HUES48 (cell line): Measurements from ENCODE around the gene ATP8B4.

Experiments used
- H3K27ac ChIP-seq: one replicate; pipeline ENCODE4 v1.7.0; 2013; ENCODE audit warnings: low read depth, low read length, inconsistent platforms
- H3K27me3 ChIP-seq: 2 replicates; pipeline ENCODE4 v1.6.1; 2013; ENCODE audit warnings: mild to moderate bottlenecking, low read length; ENCODE audit not compliant: control insufficient read depth, insufficient read depth
- H3K36me3 ChIP-seq: 2 replicates; pipeline ENCODE4 v1.6.1; 2013; ENCODE audit warnings: low read length; ENCODE audit not compliant: control insufficient read depth, insufficient read depth
- H3K4me1 ChIP-seq: 2 replicates; pipeline ENCODE4 v1.6.1; 2013; ENCODE audit warnings: mild to moderate bottlenecking, low read length; ENCODE audit not compliant: control insufficient read depth, insufficient read depth
- H3K4me3 ChIP-seq: 2 replicates; pipeline ENCODE4 v1.5.1; 2013; ENCODE audit warnings: mild to moderate bottlenecking, low read depth, low read length
- H3K9ac ChIP-seq: 2 replicates; pipeline ENCODE4 v1.6.1; 2013; ENCODE audit warnings: mild to moderate bottlenecking, low read depth, low read length, moderate library complexity
- H3K9me3 ChIP-seq: 2 replicates; pipeline ENCODE4 v1.6.1; 2013; ENCODE audit warnings: low read length; ENCODE audit not compliant: control insufficient read depth, insufficient read depth

The ATP8B4 gene

DNA sequence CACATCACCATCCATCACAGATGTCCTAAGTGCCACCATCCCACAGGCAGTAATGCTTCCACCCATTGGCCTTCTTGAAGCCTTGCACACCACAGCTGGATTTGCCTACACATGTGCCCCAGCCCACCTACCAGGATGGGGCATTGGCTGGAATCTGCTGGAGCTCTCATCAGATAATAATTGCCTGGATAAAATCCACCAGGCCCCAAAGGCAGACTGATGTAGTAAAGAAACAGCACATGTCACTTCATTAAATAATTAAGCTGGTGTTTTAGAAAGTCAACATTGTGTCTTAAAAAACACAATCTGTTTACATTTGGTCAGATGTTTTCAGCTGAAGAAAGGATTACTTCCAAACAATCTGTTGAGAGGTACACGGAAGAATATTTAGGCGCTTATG, 229.5 kb downstream of the ATP8B4 start:
- Histone ChIP-seq H3K27ac (no peak overlapping the region), H3K27me3 (no peaks in the 10 kb centered on the region), H3K4me1 (no peaks in the 10 kb centered on the region), H3K4me3 (no peak overlapping the region), H3K9ac (no peak overlapping the region), H3K9me3 (no peaks in the 10 kb centered on the region), H3K36me3 (no peaks in the 10 kb centered on the region)

DNA sequence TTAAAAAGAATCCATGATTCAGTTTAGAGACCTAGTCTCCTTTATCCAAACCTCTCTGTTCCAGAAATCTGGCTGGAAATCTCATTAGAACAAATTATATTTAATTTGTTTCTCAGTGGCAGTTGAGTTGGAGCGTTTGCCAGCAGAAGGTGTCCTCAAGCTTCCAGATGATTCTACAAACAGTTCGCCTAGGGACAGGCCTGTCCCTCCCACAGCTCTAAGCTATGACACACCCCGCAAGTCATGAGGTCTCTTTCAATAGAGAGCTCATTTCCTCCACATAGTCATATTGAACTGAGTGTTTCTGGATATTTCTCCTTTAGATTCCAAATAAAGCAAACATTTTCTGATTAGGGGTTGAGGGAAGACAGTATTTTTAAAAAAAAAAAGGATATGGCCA, 230.3 kb downstream of the ATP8B4 start:
- no peak overlapping the region for H3K9ac ChIP-seq
- no peaks in the 10 kb centered on the region for H3K27me3 ChIP-seq
- H3K27ac ChIP-seq = no peak overlapping the region
- H3K4me1 ChIP-seq = peaks cover 5% of the 10 kb centered on the region; the same call in 1 of the 2 replicates
- H3K36me3 ChIP-seq = no peaks in the 10 kb centered on the region
- H3K9me3 ChIP-seq = no peaks in the 10 kb centered on the region
- no peak overlapping the region for H3K4me3 ChIP-seq

DNA sequence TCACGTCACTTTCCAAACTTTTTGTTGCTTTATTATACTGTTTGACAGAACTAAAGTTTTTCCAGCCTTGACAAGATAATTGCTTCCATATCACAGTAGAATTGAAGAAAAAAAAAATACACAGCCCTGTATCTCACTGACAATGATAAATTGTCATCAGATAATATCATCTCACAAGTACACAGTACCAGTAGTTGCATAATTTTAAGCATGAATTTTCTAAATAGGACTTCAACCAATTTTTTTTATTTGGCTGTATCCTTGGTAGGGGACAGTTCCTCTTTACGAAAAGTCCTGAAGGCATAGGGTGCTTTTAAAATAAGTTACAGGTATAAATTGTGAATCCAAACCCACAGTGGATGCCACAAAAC, 230.7 kb downstream of the ATP8B4 start:
- Histone ChIP-seq H3K27me3 (no peaks in the 10 kb centered on the region), H3K36me3 (no peaks in the 10 kb centered on the region), H3K27ac (no peak overlapping the region), H3K4me3 (no peak overlapping the region), H3K4me1 (peaks cover 10% of the 10 kb centered on the region; the same call in 1 of the 2 replicates), H3K9me3 (no peaks in the 10 kb centered on the region), H3K9ac (no peak overlapping the region)

DNA sequence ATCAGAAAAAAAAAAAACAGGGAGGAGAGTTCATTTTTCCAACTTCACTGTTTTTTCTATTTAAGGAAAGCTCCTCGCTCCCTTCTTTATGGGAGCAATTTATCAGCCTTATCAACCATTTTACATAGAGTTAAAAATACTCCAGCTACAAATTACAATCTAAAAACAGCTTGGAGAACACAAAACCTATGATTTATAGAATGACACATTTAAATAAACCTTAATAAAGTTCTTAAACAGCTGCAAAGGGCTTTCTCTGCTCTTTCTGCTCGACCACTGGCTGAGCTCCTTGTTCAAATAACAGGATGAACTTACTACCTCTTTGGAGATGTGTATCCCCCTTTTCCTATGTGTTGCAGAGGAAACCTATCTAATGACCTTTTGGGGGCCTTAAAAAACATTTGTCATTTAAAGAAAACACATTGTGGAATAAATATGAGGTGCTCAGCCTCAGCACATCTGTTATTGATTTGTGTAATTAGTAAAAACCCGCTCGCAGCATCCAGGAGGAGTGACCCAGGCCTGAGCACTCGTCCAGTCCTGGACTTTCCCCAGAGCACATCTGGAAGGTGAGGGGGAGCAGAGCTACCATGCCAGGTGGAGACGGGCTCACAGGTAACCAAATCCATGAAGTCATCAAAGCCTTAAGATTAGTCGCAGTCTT, 231.2 kb downstream of the ATP8B4 start:
- Histone ChIP-seq H3K4me1 (peaks cover 13% of the 10 kb centered on the region; the same call in 1 of the 2 replicates), H3K27me3 (no peaks in the 10 kb centered on the region), H3K4me3 (no peak overlapping the region), H3K36me3 (no peaks in the 10 kb centered on the region), H3K9ac (no peak overlapping the region), H3K27ac (no peak overlapping the region), H3K9me3 (no peaks in the 10 kb centered on the region)

DNA sequence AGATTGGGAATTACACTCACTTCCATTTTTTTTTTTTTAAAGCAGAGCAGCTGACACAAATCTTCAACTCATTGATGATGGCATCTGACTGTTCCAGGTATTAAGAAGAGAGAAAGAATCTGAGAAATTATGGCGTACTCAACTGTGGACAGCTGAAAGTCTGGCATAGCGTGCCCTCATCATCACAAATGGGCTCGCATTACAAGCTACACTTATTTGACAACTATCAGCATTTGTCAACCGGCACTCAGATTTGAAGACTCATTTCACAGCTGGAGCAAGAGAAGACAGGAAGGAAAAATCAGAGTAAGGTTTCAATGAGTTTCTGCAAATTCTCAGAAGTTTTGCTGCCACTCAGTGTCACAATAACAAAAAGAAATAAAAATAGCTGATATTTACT, 235.9 kb downstream of the ATP8B4 start:
- H3K36me3 ChIP-seq = no peaks in the 10 kb centered on the region
- no peak overlapping the region for H3K27ac ChIP-seq
- no peaks in the 10 kb centered on the region for H3K9me3 ChIP-seq
- peaks cover 13% of the 10 kb centered on the region for H3K4me1 ChIP-seq
- H3K9ac ChIP-seq = no peak overlapping the region
- H3K4me3 ChIP-seq = no peak overlapping the region
- no peaks in the 10 kb centered on the region for H3K27me3 ChIP-seq

DNA sequence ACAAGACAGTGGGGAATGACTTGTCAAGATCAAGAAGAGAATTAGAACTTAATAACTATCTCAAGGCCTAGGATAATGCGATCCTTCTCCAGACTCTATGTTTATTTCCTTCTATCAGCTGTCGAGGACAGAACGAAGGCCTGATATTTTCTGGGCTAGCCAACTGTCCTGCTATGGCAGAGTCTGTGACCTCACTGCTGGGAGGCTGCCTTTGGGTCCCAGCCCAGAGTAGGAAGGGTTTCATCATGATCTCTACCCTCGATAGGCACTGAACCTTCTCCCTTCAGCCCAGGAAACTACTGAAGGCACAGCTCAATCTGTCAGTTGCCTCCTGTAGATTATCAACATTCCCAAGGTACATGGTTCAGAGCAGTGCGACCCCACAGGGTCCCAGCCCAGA, 237.2 kb downstream of the ATP8B4 start:
- no peak overlapping the region for H3K4me3 ChIP-seq
- H3K27ac ChIP-seq = no peak overlapping the region
- H3K27me3 ChIP-seq = no peaks in the 10 kb centered on the region
- peaks cover 19% of the 10 kb centered on the region for H3K4me1 ChIP-seq
- no peak overlapping the region for H3K9ac ChIP-seq
- no peaks in the 10 kb centered on the region for H3K36me3 ChIP-seq
- H3K9me3 ChIP-seq = no peaks in the 10 kb centered on the region

DNA sequence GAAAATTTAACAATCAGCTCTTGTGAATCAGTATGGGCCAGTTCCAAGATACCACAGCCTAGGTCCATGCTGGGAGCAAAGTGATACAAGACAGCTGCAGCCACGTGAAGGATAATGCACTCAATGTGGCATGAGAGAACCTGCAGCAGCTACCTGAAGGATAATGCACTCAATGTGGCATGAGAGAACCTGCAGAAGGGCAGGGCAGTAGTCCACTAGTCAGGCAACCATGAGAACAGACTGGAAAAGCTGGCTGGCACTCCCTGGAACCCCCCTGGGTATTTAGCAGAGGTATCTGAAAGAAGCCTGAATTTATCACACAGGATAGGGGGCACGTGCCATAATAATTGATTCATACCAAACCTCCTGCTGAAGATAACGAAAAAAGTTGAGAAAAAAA, 237.6 kb downstream of the ATP8B4 start:
- Histone ChIP-seq H3K36me3 (no peaks in the 10 kb centered on the region), H3K9ac (no peak overlapping the region), H3K4me1 (peaks cover 19% of the 10 kb centered on the region), H3K27ac (no peak overlapping the region), H3K9me3 (no peaks in the 10 kb centered on the region), H3K27me3 (no peaks in the 10 kb centered on the region), H3K4me3 (no peak overlapping the region)

DNA sequence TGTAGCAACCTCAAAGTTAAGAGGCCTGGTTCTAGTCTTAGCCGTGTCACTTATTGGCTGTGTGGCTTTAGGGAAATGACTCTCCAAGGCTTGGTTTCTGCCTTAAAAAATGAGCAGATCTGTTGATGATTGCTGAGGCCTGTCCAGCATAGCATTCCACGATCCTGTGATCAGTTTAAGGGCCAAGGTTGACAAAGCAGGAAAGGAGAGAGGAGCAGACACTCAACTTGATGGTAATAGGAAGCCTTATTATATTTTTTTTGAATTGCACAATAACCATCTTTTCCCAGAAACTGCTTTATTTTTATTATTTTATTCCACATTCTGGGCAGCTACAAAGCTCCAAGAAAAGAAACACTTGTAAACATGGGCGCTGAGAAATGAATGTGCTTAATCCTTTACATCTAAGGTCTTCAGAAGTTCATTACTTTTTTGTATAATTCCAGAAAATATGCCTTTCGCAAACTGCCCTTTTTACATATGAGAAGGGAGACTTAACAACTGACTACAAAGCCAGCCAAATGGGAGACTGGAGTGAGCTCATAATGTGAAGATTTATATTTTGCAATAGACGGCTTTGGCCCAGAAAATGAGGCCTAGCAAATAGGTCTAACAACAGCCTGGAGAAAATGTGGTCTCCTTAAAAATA, 241.0 kb downstream of the ATP8B4 start:
- H3K27me3 ChIP-seq = no peaks in the 10 kb centered on the region
- H3K27ac ChIP-seq = no peak overlapping the region
- H3K4me3 ChIP-seq = no peak overlapping the region
- no peak overlapping the region for H3K9ac ChIP-seq
- peaks cover 6% of the 10 kb centered on the region for H3K4me1 ChIP-seq
- H3K36me3 ChIP-seq = no peaks in the 10 kb centered on the region
- H3K9me3 ChIP-seq = no peaks in the 10 kb centered on the region

DNA sequence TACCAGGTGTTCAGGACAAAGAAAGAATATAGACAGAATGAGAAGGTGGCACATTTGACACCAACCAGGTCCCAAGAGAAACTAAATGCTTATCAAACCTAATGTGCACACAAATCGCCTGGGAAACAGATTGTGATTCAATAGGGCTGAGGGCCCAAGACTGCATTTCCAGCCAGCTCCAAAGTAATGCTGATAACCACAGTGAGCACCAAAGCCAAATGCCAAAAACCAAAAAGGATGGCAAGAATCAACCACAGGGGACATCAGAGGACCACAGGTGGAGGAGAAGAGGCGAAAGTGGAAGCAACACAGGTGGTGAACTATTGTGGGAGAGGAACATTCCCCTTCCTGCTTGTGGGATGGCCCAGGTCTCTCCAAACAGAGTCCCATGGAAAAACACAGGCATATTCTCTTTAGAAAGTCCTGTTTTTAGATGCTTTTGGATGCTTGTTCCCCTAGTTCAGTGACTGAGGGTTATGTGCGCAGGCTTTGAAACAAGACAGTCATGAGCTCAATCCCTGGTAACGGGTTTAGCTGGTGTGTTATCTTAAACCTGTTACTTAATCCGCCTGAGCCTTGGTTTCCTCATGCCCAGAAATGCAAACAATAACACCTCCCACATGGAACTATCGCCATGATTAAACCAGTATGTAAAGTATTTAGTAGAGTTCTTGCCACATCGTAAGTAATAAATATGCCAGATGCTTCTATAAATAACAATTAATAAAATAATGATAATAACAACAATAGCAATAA, 241.7 kb downstream of the ATP8B4 start:
- Histone ChIP-seq H3K4me1 (peaks cover 6% of the 10 kb centered on the region; the same call in 1 of the 2 replicates), H3K27me3 (no peaks in the 10 kb centered on the region), H3K36me3 (no peaks in the 10 kb centered on the region), H3K27ac (no peak overlapping the region), H3K9me3 (no peaks in the 10 kb centered on the region), H3K4me3 (no peak overlapping the region), H3K9ac (no peak overlapping the region)

DNA sequence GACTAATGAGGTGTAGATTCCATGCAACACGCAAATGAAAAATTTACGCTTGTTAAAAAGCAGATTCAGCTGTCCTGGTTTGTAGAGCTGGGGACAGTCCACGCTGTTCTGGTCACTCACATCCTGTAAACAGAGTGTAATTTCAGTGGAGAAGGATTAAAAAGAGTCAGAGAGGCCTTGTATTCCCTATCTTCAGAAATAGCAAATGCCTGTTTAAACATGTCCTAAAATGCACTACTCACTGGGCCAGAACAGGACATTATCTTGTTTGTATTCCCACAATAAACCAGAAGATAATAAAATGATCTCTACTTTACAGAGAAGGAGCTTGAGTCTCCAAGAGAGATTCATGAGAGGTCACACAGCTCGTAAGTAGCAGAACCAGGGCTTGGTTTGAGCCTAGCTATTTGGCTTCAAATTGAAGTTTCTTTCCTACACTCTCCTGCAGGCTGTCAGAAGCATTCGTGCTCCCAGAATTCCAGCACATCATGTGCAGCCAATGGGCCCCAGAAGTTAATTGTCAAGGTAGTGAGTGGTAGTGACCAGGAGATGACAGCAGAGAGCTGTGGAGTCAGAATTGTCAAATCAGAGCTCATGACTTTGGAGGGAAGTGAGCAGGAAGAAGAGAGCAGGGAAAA, 242.5 kb downstream of the ATP8B4 start:
- H3K9ac ChIP-seq = no peak overlapping the region
- H3K9me3 ChIP-seq = no peaks in the 10 kb centered on the region
- peaks cover 6% of the 10 kb centered on the region; the same call in 1 of the 2 replicates for H3K4me1 ChIP-seq
- H3K36me3 ChIP-seq = no peaks in the 10 kb centered on the region
- no peak overlapping the region for H3K4me3 ChIP-seq
- no peak overlapping the region for H3K27ac ChIP-seq
- H3K27me3 ChIP-seq = no peaks in the 10 kb centered on the region

DNA sequence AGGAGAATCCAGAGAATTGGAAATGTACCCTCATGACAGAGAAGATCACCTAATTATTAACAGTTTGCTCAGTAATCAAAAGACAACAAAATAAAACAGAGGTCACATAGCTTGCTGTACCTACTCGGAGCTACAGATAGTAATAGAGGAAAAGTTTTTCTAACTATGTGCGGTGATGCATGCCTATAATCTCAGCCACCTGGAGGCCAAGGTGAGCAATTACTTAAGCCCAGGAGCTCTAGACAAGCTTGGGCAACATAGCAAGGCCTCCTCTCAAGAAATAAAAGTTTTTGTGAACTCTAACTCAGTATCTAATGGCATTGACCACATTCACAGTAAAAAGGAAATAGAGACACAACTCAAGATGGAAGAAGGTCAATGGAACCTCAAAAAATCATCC, 243.6 kb downstream of the ATP8B4 start:
- H3K9me3 ChIP-seq = no peaks in the 10 kb centered on the region
- no peak overlapping the region for H3K27ac ChIP-seq
- H3K9ac ChIP-seq = no peak overlapping the region
- H3K27me3 ChIP-seq = no peaks in the 10 kb centered on the region
- peaks cover 6% of the 10 kb centered on the region; the same call in 1 of the 2 replicates for H3K4me1 ChIP-seq
- H3K4me3 ChIP-seq = no peak overlapping the region
- H3K36me3 ChIP-seq = no peaks in the 10 kb centered on the region
